Fibroblast of lung (primary cell): ENCODE measurements around the gene TMEM208. TPM values are rescaled to one million over a fixed set of nuclear protein-coding genes. Genes with fewer than 3 reads are reported as not detected.

Source experiments
- DNase-seq, 2 donors: peaks; one replicate each; pipeline versions ENCODE4 v3.0.0 to v3.0.0-alpha.2; 2010; ENCODE audit warnings: low read depth in 2 of 2
- H2AFZ ChIP-seq: 2 replicates; pipeline ENCODE4 v1.5.1; 2012; ENCODE audit warnings: low read length, control low read depth, inconsistent platforms
- H3K27ac ChIP-seq: 2 replicates; pipeline ENCODE4 v1.5.1; 2011; ENCODE audit warnings: low read length, control low read depth; ENCODE audit not compliant: insufficient read depth
- H3K27me3 ChIP-seq: 2 replicates; pipeline ENCODE4 v1.5.1; 2011; ENCODE audit warnings: mild to moderate bottlenecking, low read length; ENCODE audit not compliant: control insufficient read depth, insufficient read depth
- H3K36me3 ChIP-seq: 2 replicates; pipeline ENCODE4 v1.5.1; 2011; ENCODE audit warnings: low read length; ENCODE audit not compliant: control insufficient read depth, insufficient read depth
- H3K4me1 ChIP-seq: 2 replicates; pipeline ENCODE4 v1.5.1; 2011; ENCODE audit warnings: low read length; ENCODE audit not compliant: control insufficient read depth, insufficient read depth; ENCODE audit errors: extremely low read depth
- H3K4me2 ChIP-seq: 2 replicates; pipeline ENCODE4 v1.5.1; 2011; ENCODE audit warnings: low read length, control low read depth; ENCODE audit not compliant: insufficient read depth; ENCODE audit errors: extremely low read depth
- H3K4me3 ChIP-seq, 4 experiments: fragments of 200-600 bp in 1 of 4; sonication (generic) in 1 of 4; replicated peaks in 1 of 4; 2 replicates each; pipeline ENCODE4 v1.5.1; 2011 to 2016; ENCODE audit warnings: low read length in 4 of 4, low read depth in 3 of 4, mild to moderate bottlenecking in 3 of 4, control low read depth in 2 of 4, inconsistent platforms in 1 of 4, mixed read lengths in 1 of 4; ENCODE audit not compliant: insufficient read depth in 1 of 4; ENCODE audit errors: control extremely low read depth in 1 of 4
- H3K79me2 ChIP-seq: 2 replicates; pipeline ENCODE4 v1.5.1; 2012; ENCODE audit warnings: mild to moderate bottlenecking, low read length, inconsistent platforms; ENCODE audit not compliant: control insufficient read depth, insufficient read depth
- H3K9ac ChIP-seq: 2 replicates; pipeline ENCODE4 v1.5.1; 2011; ENCODE audit warnings: mild to moderate bottlenecking, low read length, control low read depth; ENCODE audit not compliant: insufficient read depth
- H3K9me3 ChIP-seq: 2 replicates; pipeline ENCODE4 v1.5.1; 2012; ENCODE audit warnings: low read depth, low read length; ENCODE audit not compliant: control insufficient read depth, insufficient read depth
- H4K20me1 ChIP-seq: 2 replicates; pipeline ENCODE4 v1.5.1; 2011; ENCODE audit warnings: low read length; ENCODE audit not compliant: control insufficient read depth, insufficient read depth; ENCODE audit errors: extremely low read depth
- CTCF ChIP-seq, 2 donors: IDR thresholded peaks in 1 of 2; conservative IDR thresholded peaks in 1 of 2; 1 replicate in 1 of 2; 2 replicates in 1 of 2; pipeline ENCODE4 v1.5.1; 2011 to 2012; ENCODE audit warnings: low read length in 2 of 2, control low read depth in 1 of 2, inconsistent platforms in 1 of 2, low read depth in 1 of 2, mild to moderate bottlenecking in 1 of 2
- EZH2 ChIP-seq: IDR thresholded peaks from 2 replicates; pipeline ENCODE4 v1.5.1; 2012; ENCODE audit warnings: low read length, control low read depth, mild to moderate bottlenecking; ENCODE audit errors: missing control alignments
- polyA plus RNA-seq, 2 donors: library from polyadenylated mRNA; depleted of rRNA in 1 of 2; stranded (reverse) in 1 of 2; unstranded in 1 of 2; fragments of >200 nt; gene quantifications; 2 replicates each; pipeline ENCODE4 v1.2.1, GENCODE V29; 2011 to 2012; ENCODE audit warnings: missing spikeins in 1 of 2
- total RNA-seq: library from RNA; depleted of rRNA; stranded (reverse); fragments of >200 nt; gene quantifications from 2 replicates; pipeline ENCODE4 v1.2.1, GENCODE V29; 2014

The TMEM208 gene
- total and polyA plus RNA-seq, 2 donors (not counting 1 experiment from before 2014, with no cell fraction given) = 26.3 to 43.2 TPM

GRCh38 chr16:67248073-67248400 lies 21.1 kb downstream of the TMEM208 start:
- H4K20me1 ChIP-seq = no peaks in the 10 kb centered on the region
- H3K4me3 ChIP-seq = peak overlapping the region; percentile 35 to 66 (median 52)
- H3K9ac ChIP-seq = peak overlapping the region; percentile 62
- peak overlapping the region; percentile 91 for H3K4me2 ChIP-seq
- H2AFZ ChIP-seq = peak overlapping the region; percentile 60
- H3K36me3 ChIP-seq = peaks cover 3% of the 10 kb centered on the region
- peaks cover 20% of the 10 kb centered on the region for H3K79me2 ChIP-seq
- H3K27ac ChIP-seq = peak overlapping the region; percentile 44
- no peaks in the 10 kb centered on the region for H3K27me3 ChIP-seq
- DNase-seq = no peak
- TF ChIP-seq CTCF (conservative IDR thresholded peaks at IDR 0.05 in 1 of 2, IDR thresholded peaks at IDR 0.05 in 1 of 2; ENCODE audit: low read depth in 1 of 2, low read length in 2 of 2) (no peak), EZH2 (no peak)
- no peaks in the 10 kb centered on the region for H3K9me3 ChIP-seq
- H3K4me1 ChIP-seq = peaks cover 40% of the 10 kb centered on the region

GRCh38 chr16:67248401-67249177 lies 21.7 kb downstream of the TMEM208 start, which contains the start of gene SLC9A5:
Gene SLC9A5, plus strand, starts transcription at chr16:67248979. Its CDS starts 36 bp downstream, at chr16:67249015.
- Histone ChIP-seq H3K27ac (peak within 1 kb of the TSS; percentile 44), H3K4me2 (peak within 1 kb of the TSS; percentile 91)

More at GRCh38 chr16:67248401-67249177, 21.7 kb downstream of the TMEM208 start, which contains the start of gene SLC9A5:
- no peaks in the 10 kb centered on the region for H4K20me1 ChIP-seq
- peaks cover 15% of the 10 kb centered on the region for H3K79me2 ChIP-seq
- peak within 1 kb of the TSS; percentile 60 for H2AFZ ChIP-seq
- H3K4me1 ChIP-seq = peaks cover 34% of the 10 kb centered on the region
- no peak for TF ChIP-seq EZH2
- peak in 1 of 2 donors; percentile 12 for TF ChIP-seq CTCF (conservative IDR thresholded peaks at IDR 0.05 in 1 of 2, IDR thresholded peaks at IDR 0.05 in 1 of 2; ENCODE audit: low read depth in 1 of 2, low read length in 2 of 2)
- H3K9ac ChIP-seq = peak within 1 kb of the TSS; percentile 62
- peak in 1 of 2 donors; percentile 27 for DNase-seq
- H3K9me3 ChIP-seq = no peaks in the 10 kb centered on the region
- peaks cover 3% of the 10 kb centered on the region for H3K36me3 ChIP-seq
- H3K4me3 ChIP-seq = peak within 1 kb of the TSS; percentile 48 to 66 (median 52)
- no peaks in the 10 kb centered on the region for H3K27me3 ChIP-seq
